Left lung (tissue), 10 donors: ENCODE results near the gene P2RY4. TPM values are rescaled to one million over a fixed set of nuclear protein-coding genes. Genes with fewer than 3 reads are reported as not detected.
"Not testable (repeated sequence)": the region's sequence is repeated elsewhere in the genome, so short reads cannot be mapped to it uniquely, and the experiment has no call there.

ENCODE experiments used
- ATAC-seq: fragments of 200-7000 bp; cut with Tn5 transposase; one replicate; pipeline ENCODE4 v1.9.1; 2020; ENCODE audit warnings: moderate library complexity
- DNase-seq, 4 donors: peaks; one replicate each; pipeline ENCODE4 v3.0.0-alpha.2; 2013 to 2020
- H3K27ac ChIP-seq, 2 donors: fragments of 200-600 bp; sonication (generic) in 1 of 2; one replicate each; pipeline versions ENCODE4 v1.5.0 to v1.8.0; 2020 to 2021
- H3K27me3 ChIP-seq, 2 donors: fragments of 200-600 bp; sonication (generic) in 1 of 2; one replicate each; pipeline versions ENCODE4 v1.5.0 to v1.8.0; 2020 to 2021
- H3K36me3 ChIP-seq, 2 donors: fragments of 200-600 bp; sonication (generic) in 1 of 2; one replicate each; pipeline versions ENCODE4 v1.5.0 to v1.8.0; 2020 to 2021
- H3K4me1 ChIP-seq, 2 donors: fragments of 200-600 bp; one replicate each; pipeline ENCODE4 v1.8.0; 2021
- H3K4me3 ChIP-seq, 2 donors: fragments of 200-600 bp; sonication (generic) in 1 of 2; one replicate each; pipeline versions ENCODE4 v1.5.0 to v1.8.0; 2020 to 2021; ENCODE audit warnings: mild to moderate bottlenecking in 1 of 2
- H3K9me3 ChIP-seq, 2 donors: fragments of 200-600 bp; sonication (generic) in 1 of 2; one replicate each; pipeline versions ENCODE4 v1.5.0 to v1.8.0; 2020 to 2021
- CTCF ChIP-seq, 2 donors: fragments of 200-600 bp; sonication (generic) in 1 of 2; IDR thresholded peaks; one replicate each; pipeline versions ENCODE4 v1.5.0 to v1.8.0; 2021; ENCODE audit warnings: antibody characterized with exemption in 2 of 2
- intact Hi-C, 2 donors: fragments of 100-400 bp; cut with DNase I; formaldehyde crosslinking; loops; one replicate each; pipeline versions ENCODE4 v1.11.2 to v1.14.2; 2022
- polyA plus RNA-seq, 6 donors: library from polyadenylated mRNA; unstranded; fragments of 120-200 nt; gene quantifications; one replicate each; pipeline ENCODE4 v1.2.1, GENCODE V29; 2013; ENCODE audit not compliant: insufficient read length in 6 of 6
- total RNA-seq, 2 donors: library from RNA; stranded (reverse); fragmentation: NEBNext Ultra II Directional; extraction: Animal tissue kit (Norgen Biotek cat#: 25700); gene quantifications; one replicate each; pipeline ENCODE4 v1.2.1, GENCODE V29; 2021
- donor health status: DM: no; HTN: yes; CAD: no.
- donor health status: DM: no; HTN: no; CAD: no.

Gene P2RY4
- total and polyA plus RNA-seq, 8 donors = 0.26 to 0.73 (median 0.42) TPM; not detected in 1

GRCh38 chrX:70289793-70290770 is 30.1 kb upstream of the P2RY4 start, which contains the start of the genes KIF4A and PDZD11:
TSS of gene KIF4A (plus strand) at chrX:70290104. CDS start at chrX:70290459, 355 bp downstream.
TSS of gene PDZD11 (minus strand) at chrX:70289927. CDS start at chrX:70289341, 586 bp downstream.
- ATAC-seq (peak; percentile 100), DNase-seq (peak; percentile 76 to 92 (median 90))
- Histone ChIP-seq H3K27ac (peak within 1 kb of the TSS in 1 of 2 donors; percentile 64), H3K4me3 (peak within 1 kb of the TSS; percentile 43 to 52), H3K36me3 (peaks cover 0 to 23% of the 10 kb centered on the region in 2 donors), H3K9me3 (no peaks in the 10 kb centered on the region), H3K4me1 (peaks cover 3 to 7% of the 10 kb centered on the region in 2 donors), H3K27me3 (no peaks in the 10 kb centered on the region)
- intact Hi-C loops = no loop called here
- no peak for TF ChIP-seq CTCF (IDR thresholded peaks at IDR 0.05)

GRCh38 chrX:70289168-70289792 is 29.3 kb upstream of the P2RY4 start:
- H3K4me3 ChIP-seq = peak overlapping the region; percentile 43 to 52
- ATAC-seq (no peak), DNase-seq (no peak)
- H3K27ac ChIP-seq = peak overlapping the region in 1 of 2 donors; percentile 64
- TF ChIP-seq CTCF (IDR thresholded peaks at IDR 0.05) = no peak
- peaks cover 0 to 29% of the 10 kb centered on the region in 2 donors for H3K36me3 ChIP-seq
- H3K27me3 ChIP-seq = no peaks in the 10 kb centered on the region
- peaks cover 3 to 7% of the 10 kb centered on the region in 2 donors for H3K4me1 ChIP-seq
- no peaks in the 10 kb centered on the region for H3K9me3 ChIP-seq
- intact Hi-C loops = no loop called here

- Histone ChIP-seq H3K9me3 (no peaks in the 10 kb centered on the region), H3K4me1 (no peaks in the 10 kb centered on the region), H3K4me3 (no peak within 1 kb of the TSS), H3K27ac (no peak within 1 kb of the TSS), H3K36me3 (peaks cover 0 to 18% of the 10 kb centered on the region in 2 donors), H3K27me3 (no peaks in the 10 kb centered on the region)
- ATAC-seq (no peak), DNase-seq (no peak)
- intact Hi-C loops = no loop called here
- no peak for TF ChIP-seq CTCF (IDR thresholded peaks at IDR 0.05)
Observed at GRCh38 chrX:70281951-70282350, 21.9 kb upstream of the P2RY4 start, which contains the start of gene RAB41. TSS of gene RAB41 (plus strand) at chrX:70282172. CDS start at chrX:70282218, 46 bp downstream.

GRCh38 chrX:70280573-70280972 is 20.6 kb upstream of the P2RY4 start:
- TF ChIP-seq CTCF (IDR thresholded peaks at IDR 0.05) = no peak
- H3K4me3 ChIP-seq = no peak overlapping the region
- no peak for ATAC-seq

GRCh38 chrX:70279081-70279480 is 19.1 kb upstream of the P2RY4 start:
- H3K4me1 ChIP-seq = no peaks in the 10 kb centered on the region
- H3K27me3 ChIP-seq = no peaks in the 10 kb centered on the region
- ATAC-seq (no peak), DNase-seq (no peak)
- no peak overlapping the region for H3K27ac ChIP-seq
- TF ChIP-seq CTCF (IDR thresholded peaks at IDR 0.05) = no peak
- no peaks in the 10 kb centered on the region for H3K9me3 ChIP-seq
- no peaks in the 10 kb centered on the region for H3K36me3 ChIP-seq
- intact Hi-C loops = no loop called here
- H3K4me3 ChIP-seq = no peak overlapping the region

More at GRCh38 chrX:70280573-70280972, 20.6 kb upstream of the P2RY4 start:
- no peaks in the 10 kb centered on the region for H3K9me3 ChIP-seq
- no peaks in the 10 kb centered on the region for H3K4me1 ChIP-seq
- intact Hi-C loops = no loop called here
- H3K36me3 ChIP-seq = peaks cover 0 to 11% of the 10 kb centered on the region in 2 donors
- DNase-seq = no peak
- no peaks in the 10 kb centered on the region for H3K27me3 ChIP-seq
- no peak overlapping the region for H3K27ac ChIP-seq

- H3K9me3 ChIP-seq, H3K36me3 ChIP-seq, intact Hi-C loops, H3K4me3 ChIP-seq, H3K27me3 ChIP-seq, H3K27ac ChIP-seq, H3K4me1 ChIP-seq, ATAC-seq, DNase-seq: not testable (repeated sequence)
Observed at GRCh38 chrX:70274029-70274428, 14.0 kb upstream of the P2RY4 start.
